ENCODE data around the gene LYST.

The LYST gene

DNA sequence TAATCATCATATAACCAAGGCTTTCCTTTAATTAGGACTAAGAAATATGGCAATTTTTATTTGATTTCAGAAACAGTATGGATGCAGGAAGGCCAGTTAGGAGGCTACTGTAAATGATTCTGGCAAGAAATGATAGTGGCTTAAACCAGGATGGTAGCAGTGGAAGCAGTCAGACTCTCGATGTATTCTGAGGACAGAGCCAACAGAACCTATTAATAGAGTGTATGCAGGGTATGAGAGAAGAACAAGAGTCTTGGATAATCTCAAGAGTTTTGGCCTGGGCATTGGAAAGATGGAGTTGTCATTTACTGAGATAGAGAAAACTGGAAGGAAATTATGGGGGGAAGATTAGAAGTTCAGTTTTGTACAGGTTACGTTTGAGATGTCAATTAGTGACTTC lies 143.8 kb downstream of the LYST start:
- TF ChIP-seq, protein P1, sequence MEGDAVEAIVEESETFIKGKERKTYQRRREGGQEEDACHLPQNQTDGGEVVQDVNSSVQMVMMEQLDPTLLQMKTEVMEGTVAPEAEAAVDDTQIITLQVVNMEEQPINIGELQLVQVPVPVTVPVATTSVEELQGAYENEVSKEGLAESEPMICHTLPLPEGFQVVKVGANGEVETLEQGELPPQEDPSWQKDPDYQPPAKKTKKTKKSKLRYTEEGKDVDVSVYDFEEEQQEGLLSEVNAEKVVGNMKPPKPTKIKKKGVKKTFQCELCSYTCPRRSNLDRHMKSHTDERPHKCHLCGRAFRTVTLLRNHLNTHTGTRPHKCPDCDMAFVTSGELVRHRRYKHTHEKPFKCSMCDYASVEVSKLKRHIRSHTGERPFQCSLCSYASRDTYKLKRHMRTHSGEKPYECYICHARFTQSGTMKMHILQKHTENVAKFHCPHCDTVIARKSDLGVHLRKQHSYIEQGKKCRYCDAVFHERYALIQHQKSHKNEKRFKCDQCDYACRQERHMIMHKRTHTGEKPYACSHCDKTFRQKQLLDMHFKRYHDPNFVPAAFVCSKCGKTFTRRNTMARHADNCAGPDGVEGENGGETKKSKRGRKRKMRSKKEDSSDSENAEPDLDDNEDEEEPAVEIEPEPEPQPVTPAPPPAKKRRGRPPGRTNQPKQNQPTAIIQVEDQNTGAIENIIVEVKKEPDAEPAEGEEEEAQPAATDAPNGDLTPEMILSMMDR (IDR thresholded peaks at IDR 0.05; ENCODE audit: insufficient read depth, low read length, poor library complexity, severe bottlenecking): no peak
- TF ChIP-seq EZH2phosphoT487 (conservative IDR thresholded peaks at IDR 0.05; ENCODE audit: low read length): no peak
- no peaks in the 10 kb centered on the region for H3K79me2 ChIP-seq (ENCODE audit: insufficient read depth, low read length)
- H4K20me1 ChIP-seq (ENCODE audit: low read depth, low read length): no peaks in the 10 kb centered on the region
- H3K27me3 ChIP-seq (ENCODE audit: low read length): no peaks in the 10 kb centered on the region
- H3K9me2 ChIP-seq (replicated peaks; ENCODE audit: insufficient read depth, low read length): no peaks in the 10 kb centered on the region
- no peak overlapping the region for H3K4me3 ChIP-seq (ENCODE audit: insufficient read depth, low read length, poor library complexity, severe bottlenecking)
- H3F3A ChIP-seq (ENCODE audit: insufficient read depth): no peaks in the 10 kb centered on the region
- H3K9ac ChIP-seq (ENCODE audit: low read length): no peak overlapping the region
- H3K4me2 ChIP-seq (ENCODE audit: low read depth, low read length, poor library complexity, severe bottlenecking): no peak overlapping the region
- no peaks in the 10 kb centered on the region for H3K9me3 ChIP-seq (ENCODE audit: insufficient read depth, low read length)
- H3K27ac ChIP-seq (ENCODE audit: low read depth, low read length): no peak overlapping the region
- H2AFZ ChIP-seq (ENCODE audit: low read depth, low read length, severe bottlenecking): no peak overlapping the region
- no peaks in the 10 kb centered on the region; the same call in 1 of the 2 replicates for H3K36me3 ChIP-seq (ENCODE audit: low read length)

DNA sequence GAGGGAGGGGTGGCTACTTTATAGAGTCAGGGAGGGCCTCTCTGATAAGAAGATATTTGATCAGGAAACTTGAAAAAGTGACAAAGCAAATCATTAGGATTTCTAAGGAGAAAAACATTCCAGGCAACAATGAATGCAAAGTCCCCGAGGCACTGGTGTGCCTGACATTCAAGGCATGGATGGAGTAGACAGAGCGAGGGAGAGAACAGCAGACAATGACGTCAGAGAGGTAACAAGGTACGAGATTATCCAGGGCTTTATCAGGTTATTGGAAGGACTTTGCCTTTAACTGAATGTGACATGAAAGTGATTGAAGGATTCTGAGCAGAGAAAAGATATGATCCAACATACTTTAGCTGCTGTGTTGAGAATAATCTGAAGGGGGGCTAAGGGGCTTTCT lies 144.7 kb downstream of the LYST start:
- Histone ChIP-seq H3K4me3 (ENCODE audit: insufficient read depth, low read length, poor library complexity, severe bottlenecking) (no peak overlapping the region), H3K9me3 (ENCODE audit: insufficient read depth, low read length) (no peaks in the 10 kb centered on the region), H3K4me2 (ENCODE audit: low read depth, low read length, poor library complexity, severe bottlenecking) (no peak overlapping the region), H3K9ac (ENCODE audit: low read length) (no peak overlapping the region), H3F3A (ENCODE audit: insufficient read depth) (no peaks in the 10 kb centered on the region), H4K20me1 (ENCODE audit: low read depth, low read length) (no peaks in the 10 kb centered on the region), H3K9me2 (replicated peaks; ENCODE audit: insufficient read depth, low read length) (no peaks in the 10 kb centered on the region), H3K36me3 (ENCODE audit: low read length) (no peaks in the 10 kb centered on the region; the same call in 1 of the 2 replicates), H3K27ac (ENCODE audit: low read depth, low read length) (no peak overlapping the region), H2AFZ (ENCODE audit: low read depth, low read length, severe bottlenecking) (no peak overlapping the region), H3K27me3 (ENCODE audit: low read length) (no peaks in the 10 kb centered on the region), H3K79me2 (ENCODE audit: insufficient read depth, low read length) (no peaks in the 10 kb centered on the region)
- TF ChIP-seq, protein P1 (IDR thresholded peaks at IDR 0.05; ENCODE audit: insufficient read depth, low read length, poor library complexity, severe bottlenecking): no peak
- TF ChIP-seq EZH2phosphoT487 (conservative IDR thresholded peaks at IDR 0.05; ENCODE audit: low read length): no peak

DNA sequence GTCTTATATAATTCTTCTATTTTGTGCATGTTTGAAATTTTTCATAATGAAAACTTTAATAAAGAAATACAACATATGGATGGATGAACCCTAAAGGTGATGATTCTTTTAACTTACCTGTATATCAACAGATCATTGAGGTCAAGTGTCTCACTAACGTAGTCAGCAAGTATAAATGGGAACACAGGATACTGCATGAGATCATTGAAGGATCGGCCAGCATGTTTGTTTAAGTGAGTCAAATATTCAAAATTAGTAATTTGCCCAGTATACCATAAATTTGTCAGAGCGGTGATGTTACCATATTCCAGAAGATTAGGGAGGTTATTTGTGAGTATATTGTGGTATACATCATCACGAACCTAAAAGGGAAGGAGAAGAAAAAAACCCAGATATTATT lies 146.2 kb downstream of the LYST start:
- no peak overlapping the region for H3K9ac ChIP-seq (ENCODE audit: low read length)
- H3K4me2 ChIP-seq (ENCODE audit: low read depth, low read length, poor library complexity, severe bottlenecking): no peak overlapping the region
- no peaks in the 10 kb centered on the region for H3K27me3 ChIP-seq (ENCODE audit: low read length)
- H3K79me2 ChIP-seq (ENCODE audit: insufficient read depth, low read length): no peaks in the 10 kb centered on the region
- H2AFZ ChIP-seq (ENCODE audit: low read depth, low read length, severe bottlenecking): no peak overlapping the region
- H3K4me3 ChIP-seq (ENCODE audit: insufficient read depth, low read length, poor library complexity, severe bottlenecking): no peak overlapping the region
- H3K9me2 ChIP-seq (replicated peaks; ENCODE audit: insufficient read depth, low read length): no peaks in the 10 kb centered on the region
- H3F3A ChIP-seq (ENCODE audit: insufficient read depth): no peaks in the 10 kb centered on the region
- H3K27ac ChIP-seq (ENCODE audit: low read depth, low read length): no peak overlapping the region
- no peaks in the 10 kb centered on the region for H3K9me3 ChIP-seq (ENCODE audit: insufficient read depth, low read length)
- H4K20me1 ChIP-seq (ENCODE audit: low read depth, low read length): no peaks in the 10 kb centered on the region
- no peaks in the 10 kb centered on the region; the same call in 1 of the 2 replicates for H3K36me3 ChIP-seq (ENCODE audit: low read length)
- no peak for TF ChIP-seq EZH2phosphoT487 (conservative IDR thresholded peaks at IDR 0.05; ENCODE audit: low read length)
- TF ChIP-seq, protein P1 (IDR thresholded peaks at IDR 0.05; ENCODE audit: insufficient read depth, low read length, poor library complexity, severe bottlenecking): no peak
